HG02588 (cell line): Measurements from ENCODE around the gene RHBDD1.
A peak's percentile ranks its signal among the peaks of the same experiment; 100 is the strongest.
"Not testable (repeated sequence)": the region's sequence is repeated elsewhere in the genome, so short reads cannot be mapped to it uniquely, and the experiment has no call there.

Source experiments
- ATAC-seq: cut with Tn5 transposase; IDR thresholded peaks from one replicate; pipeline ENCODE4 v1.9.1; 2021; ENCODE audit warnings: mild to moderate bottlenecking, moderate library complexity; ENCODE audit not compliant: unreplicated experiment

Gene RHBDD1

DNA sequence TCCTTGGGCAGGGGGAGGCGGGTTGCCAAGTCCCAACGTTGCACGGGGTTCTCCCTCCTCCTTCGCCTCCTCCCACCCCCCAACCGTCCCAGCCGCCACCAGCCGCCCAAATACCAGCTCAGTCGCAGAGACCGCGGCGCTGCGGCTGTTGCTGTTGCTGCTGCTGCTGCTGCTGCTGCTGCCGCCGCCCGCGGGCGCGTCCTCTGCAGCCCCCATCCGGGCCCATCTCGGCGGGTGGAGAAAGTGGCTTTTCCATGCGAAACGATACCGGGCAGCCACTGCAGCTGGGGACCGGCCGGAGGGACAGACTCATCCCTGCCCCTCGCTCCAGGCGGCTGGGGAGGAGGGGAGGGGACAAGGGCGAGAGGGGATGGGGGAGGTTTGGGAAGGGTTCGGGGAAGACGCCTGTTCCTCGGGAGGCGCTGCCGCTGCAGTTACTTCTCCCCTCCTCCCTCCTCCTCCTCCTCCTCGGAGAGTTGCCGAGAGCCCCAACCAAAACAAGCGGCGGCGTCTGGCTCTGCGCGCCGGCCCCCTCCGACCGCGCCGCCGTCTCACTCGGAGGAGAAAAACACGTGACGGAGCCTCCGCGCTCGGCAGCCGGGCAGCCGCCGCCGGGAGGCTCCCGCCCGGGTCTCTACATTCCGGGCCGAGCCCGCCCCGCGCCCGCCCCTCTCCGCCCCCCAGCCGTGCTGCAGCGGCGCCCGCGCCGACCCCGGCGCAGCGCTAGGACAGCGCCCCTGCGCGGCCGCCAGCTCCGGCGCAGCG is 36.5 kb upstream of the RHBDD1 start, which contains the start of gene IRS1:
Gene IRS1, minus strand, starts transcription at position 610 of the 765 bp plus-strand sequence. CDS start 1,082 bp downstream, outside the sequence.
- peak; percentile 39 for ATAC-seq

DNA sequence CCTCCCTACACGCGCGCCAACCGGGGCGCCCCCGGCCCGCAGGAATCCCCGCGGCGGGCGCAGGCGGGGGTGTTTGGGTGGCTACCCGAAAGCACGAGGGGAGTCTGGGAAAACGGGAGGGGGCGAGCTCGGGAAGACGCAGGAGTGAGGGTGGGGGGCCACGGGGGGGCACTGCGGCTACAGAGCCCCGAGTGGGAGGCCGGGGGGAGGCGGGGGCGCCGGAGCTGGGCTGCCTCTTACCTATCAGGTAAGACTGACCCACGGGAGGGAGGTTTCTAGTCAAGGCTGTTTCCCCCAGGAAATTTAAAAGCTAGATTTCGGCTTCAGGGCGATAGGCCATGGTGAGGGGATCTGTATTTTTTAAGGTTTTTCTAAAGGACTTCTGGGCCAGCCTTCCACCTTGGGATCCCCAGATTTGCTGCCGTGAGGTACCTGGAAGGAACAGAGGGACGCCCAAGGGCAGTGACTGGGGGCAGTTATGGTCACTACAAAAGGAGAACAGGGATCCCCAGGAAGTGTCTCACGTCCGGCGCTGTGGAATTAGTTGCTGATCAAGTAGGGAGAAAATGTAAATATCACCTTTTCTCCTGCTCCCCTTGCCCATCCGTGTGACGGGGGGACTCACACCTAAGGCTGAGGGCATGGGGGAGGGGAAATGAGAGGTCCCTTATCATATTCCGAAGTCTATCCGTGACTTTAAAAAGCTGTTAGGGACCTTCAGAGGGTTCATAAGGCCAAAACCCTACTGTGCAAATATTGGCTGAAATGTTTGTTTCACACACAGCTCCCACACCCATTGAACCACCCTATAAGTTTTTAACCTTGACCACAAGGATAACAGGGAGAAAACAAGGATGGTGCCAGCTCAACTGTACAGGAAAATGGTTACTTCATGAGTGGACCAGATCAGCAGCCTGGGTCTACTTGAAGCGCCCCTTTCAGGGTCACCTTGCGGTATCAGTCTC is 35.6 kb upstream of the RHBDD1 start:
- no peak for ATAC-seq

DNA sequence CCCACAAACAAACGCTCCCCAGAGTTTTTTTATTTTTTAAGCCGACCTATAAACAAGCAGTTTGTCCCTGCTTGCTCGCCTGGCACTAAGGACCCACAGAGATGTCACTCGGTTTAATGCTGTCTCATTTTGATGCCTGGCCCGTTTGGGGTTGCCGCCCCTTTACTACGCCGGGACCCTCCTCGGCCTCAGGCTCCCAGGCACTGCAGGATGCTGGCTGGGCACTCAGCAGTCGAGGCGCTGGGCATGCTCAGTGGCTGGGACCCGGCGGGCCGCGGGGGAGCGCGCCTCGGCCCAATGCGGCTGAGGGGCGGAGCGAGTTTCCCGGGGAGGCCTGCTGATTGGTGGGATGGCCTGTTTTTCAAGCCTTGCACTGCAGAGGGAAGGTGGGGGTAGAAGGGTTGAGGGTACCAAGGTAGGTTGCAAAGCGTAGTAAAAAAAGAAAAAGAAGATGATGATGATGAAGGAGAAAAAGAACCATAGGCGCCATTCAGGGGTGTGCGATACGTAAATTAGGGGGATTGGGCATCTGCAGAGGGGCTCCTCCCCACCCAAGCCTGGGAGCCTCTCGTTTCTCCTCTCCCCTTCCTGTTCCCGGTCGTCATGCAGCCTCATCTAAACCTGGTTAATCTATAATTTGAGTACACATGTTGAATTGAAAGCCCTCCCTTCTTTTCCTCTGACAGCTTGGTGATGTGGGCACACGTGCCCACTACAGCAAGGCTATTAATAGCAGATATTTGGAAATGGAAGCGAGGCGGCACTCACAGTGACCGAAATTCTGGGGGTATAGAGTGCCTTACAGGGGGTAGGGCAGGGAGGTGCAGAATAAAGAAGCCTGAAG is 34.7 kb upstream of the RHBDD1 start:
- ATAC-seq, result peak; percentile 81

DNA sequence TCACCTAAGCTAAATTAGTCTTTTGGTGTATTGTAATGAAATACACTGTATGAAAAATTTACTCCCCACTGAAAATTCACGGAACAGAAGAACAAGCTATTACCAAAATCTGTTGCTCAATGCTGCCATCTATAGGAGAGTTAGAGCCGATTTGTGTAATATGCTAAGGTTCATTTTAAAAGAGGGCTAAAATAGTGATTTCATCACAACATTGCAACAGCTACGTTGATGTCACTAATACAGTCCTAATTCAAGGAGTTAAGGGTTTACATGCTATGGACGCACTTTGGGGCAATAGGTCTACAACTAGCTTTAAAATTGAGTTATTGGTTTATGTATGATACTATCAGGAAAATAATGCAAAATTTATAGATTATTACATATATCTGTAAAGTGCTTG is 33.3 kb upstream of the RHBDD1 start:
- ATAC-seq, result no peak

DNA sequence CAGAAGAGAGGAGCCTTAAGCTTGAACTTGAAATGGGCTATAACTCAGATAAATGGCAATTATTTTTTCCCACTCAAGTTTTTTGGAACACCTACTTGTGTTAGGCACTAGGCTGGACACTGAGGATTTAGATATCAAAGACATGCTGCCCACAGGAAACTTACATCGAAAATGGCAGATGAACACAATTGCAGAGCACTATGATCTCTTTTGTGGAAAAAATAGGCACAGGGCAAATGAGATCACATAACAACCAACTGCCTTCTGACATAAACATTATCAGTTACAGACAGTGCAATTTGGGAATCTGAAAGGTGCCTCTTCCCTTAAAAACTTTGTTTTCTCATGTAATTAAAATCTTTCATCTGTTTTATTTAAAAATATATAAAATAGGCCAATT is 32.4 kb upstream of the RHBDD1 start:
- ATAC-seq, result no peak

DNA sequence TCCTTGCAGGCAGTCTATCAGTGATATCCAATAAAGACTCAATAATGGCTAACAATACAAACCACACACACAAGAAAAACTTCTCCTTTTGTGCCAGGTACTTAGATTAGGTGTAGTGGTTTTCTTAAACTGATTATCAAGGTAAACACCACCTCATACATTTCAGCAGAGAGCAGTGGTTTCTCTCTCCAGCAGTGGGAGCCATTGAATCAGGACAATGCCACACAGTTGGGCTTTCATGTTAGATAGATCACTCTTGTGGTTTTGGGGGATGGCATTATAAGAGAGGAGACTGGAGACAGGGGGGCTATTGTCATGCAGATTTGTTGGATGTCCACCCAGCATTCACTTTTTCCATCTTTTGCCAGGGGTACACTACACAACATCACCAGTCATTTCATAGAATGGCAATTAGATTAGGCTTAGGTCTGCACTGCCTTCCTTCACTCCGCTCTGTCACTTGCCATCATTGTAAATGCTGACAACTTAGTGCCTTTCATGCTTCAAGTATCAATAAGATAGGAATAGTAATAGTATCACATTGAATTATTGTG is 22.6 kb upstream of the RHBDD1 start:
- ATAC-seq, result no peak

DNA sequence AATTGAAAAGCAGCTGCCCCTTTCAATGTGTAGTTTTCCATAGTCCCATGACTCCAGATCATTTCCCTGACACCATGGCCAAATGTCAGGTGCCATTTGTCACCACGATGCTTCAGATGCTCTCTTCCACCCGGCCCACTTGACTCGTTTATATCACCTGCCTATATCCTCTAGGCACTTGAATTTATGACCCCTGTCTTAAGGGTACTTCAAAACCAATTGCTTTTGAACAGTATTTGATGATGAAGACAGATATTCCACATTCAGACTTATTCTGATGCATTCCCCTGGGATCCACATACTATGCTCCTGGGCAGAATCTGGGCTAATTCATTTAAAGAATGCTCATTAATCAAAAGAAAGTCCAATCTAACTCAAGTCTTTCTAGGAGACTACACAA is 16.9 kb upstream of the RHBDD1 start:
- ATAC-seq, result no peak

DNA sequence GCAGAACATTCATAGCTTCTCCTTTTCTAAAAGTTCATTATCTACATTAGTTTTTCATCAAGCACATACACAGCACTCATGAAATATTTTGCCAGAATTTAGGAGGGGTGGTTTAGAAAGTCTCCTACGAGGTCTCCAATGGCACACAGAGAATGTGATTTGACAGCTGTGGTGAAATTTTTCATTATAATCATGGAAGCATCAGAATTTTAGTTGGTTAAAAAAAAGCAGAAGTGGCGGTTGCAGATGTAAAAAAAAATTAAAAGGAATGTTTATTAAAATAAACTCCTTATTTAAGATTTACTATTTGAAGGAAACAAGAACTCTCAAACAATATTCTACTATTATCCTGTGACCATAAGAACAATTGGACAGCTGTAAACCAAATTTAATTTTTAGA is 10.8 kb upstream of the RHBDD1 start:
- no peak for ATAC-seq

DNA sequence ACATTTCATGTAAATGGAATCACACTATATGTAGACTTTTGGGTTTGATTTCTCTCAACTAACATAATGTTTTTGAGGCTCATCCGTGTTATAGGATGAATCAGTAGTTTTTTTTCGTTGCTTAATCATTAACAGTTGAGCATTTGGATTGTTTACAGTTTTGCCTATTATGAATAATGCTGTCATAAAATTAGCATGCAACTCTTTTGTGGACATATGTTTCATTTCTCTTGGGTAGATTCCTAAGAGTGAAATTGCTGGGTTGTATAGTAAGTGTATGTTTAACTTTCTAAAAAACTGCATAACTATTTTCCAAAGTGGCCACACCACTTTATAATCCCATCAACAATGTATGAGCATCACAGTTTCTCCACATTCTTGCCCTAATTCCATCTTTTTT is 7.7 kb upstream of the RHBDD1 start:
- no peak for ATAC-seq

DNA sequence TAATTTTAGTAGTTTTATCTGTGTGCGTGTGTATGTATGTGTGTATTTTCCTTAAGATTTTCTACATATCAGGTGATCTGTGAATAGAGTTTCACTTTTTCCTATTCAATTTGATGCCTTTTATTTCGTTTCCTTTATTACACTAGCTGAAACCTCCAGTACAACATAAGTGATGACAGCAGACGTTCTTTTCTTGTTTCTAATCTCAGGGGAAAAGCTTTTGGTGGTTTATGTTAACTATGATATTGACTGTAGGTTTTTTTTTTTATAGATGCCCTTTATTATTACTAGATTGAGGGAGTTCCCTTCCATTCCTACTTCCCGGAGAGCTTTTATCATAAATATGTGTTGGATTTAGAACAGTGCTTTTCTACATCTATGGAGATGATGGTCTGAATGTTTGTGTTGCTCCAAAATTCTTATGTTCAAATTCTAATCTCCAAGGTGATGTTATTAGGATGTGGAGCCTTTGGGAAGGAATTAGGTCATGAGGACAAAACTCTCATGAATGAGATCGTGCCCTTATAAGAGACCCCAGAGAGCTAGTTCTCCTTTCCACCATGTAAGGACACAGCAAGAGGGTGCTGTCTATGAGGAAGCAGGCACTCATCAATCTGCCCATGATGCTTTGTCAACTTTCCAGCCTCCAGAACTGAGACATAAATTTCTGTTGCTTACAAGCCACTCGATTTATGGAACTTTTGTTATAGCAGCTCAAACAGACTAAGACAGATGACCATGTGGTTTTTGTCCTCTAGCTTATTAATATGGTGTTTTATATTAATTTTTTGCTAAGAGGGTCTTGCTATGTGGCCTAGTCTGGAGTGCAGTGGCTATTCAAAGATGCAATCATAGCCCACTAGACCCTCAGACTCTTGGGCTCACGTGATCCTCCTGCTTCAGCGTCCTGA is 5.9 kb upstream of the RHBDD1 start:
- no peak for ATAC-seq

DNA sequence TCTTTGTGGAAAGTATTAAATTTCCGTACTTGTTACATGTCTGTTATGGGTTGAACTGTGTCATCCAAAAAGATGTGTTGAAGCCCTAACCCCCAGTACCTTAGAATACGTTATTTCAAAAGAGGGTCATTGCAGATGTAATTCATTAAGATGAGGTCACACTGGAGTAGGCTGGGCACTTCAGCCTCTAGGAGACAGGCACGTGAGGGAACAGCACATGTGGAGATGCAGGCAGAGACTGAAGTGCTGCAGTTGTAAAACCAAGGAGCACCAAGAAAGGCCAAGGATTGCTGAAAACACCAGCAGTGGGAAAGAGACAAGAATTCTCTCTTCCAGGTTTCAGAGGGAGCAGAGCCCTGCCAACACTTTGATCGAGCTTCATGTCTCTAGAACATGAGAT is 4.6 kb upstream of the RHBDD1 start:
- ATAC-seq, result no peak

DNA sequence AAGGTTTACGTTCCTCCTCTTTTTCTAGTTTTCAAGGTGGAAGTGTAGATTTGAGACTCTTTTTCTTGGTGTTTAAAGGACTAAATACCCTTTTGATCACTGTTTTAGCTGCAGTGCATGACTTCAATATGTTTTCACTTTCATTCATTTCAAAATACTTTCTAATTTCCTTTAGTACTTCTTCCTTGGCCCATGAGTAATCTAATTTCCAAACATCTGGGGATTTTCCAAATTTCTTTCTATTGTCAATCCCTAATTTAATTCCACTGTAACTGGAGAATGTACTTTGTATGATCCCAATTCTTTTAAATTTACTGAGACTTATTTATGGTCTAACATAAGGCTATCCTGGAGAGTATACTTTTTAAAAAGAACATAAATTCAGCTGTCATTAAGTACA is 3.8 kb upstream of the RHBDD1 start:
- ATAC-seq, result no peak

DNA sequence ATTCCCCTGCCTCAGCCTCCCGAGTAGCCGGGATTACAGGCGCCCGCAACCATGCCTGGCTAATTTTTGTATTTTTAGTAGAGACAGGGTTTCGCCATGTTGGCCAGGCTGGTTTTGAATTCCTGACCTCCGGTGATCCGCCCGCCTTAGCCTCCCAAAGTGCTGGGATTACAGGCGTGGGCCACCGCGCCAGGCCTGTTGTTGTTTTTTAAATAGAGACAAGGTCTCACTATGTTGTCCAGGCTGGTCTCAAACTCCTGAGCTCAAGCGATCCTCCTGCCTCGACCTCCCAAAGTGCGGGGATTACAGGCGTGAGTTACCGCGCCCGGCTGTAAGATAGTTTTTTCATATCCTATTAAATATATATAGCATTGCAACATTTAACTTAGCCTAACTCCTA is 974 bp upstream of the RHBDD1 start:
- not testable (repeated sequence) for ATAC-seq

DNA sequence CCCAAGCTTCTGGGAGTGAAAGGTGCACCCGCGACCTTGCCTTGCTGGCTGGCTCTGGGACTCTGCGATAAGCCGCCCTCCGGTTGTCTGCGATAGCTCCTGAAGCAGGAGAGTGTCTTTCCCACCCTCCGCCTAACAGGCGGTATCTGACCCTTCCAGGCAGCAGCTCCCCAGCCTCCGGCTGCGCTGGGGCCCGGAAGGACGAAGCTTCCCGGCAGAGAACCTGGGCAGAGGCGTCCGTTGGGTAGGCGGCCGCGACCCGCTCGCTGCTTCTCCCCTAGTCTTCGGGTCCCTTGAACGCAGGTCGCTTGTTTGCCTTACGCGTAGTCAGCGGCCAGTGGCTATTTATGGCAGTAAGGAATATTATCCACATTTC is 446 bp upstream of the RHBDD1 start:
- ATAC-seq, result peak; percentile 21

DNA sequence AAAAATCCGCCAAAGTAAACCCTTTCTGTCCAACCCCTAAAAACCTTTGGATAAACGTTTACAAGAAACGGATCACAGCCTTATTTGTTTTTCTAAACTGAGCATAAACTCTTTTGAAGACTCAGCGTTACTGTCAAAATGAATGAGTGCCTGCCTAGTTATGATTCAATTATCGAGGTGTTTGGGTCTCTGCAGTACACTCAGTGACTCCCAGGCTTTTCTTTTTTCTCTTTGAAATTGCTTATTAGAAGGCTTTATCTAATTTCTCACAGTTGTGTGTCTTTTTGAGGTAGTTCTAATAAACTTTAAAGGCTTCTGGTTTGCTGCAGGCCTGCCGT is 663 bp downstream of the RHBDD1 start:
- ATAC-seq, result peak; percentile 2

DNA sequence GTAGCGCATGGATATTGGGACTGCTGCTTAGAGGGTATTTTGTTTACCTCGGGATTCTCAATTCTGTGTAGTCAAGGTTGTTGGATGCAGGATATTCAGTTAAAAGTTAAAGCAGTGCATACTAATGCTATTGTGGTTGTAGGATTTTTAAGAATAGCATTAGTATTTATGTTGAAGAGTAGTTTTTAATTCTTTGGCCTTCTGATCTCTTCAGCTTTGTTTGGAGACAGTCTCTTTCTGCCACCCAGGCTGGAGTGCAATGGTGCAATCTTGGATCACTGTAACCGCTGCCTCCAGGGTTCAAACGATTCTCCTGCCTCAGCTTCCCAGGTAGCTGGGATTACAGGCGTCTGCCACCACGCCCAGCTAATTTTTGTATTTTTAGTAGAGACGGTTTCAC is 1.5 kb downstream of the RHBDD1 start:
- no peak for ATAC-seq

DNA sequence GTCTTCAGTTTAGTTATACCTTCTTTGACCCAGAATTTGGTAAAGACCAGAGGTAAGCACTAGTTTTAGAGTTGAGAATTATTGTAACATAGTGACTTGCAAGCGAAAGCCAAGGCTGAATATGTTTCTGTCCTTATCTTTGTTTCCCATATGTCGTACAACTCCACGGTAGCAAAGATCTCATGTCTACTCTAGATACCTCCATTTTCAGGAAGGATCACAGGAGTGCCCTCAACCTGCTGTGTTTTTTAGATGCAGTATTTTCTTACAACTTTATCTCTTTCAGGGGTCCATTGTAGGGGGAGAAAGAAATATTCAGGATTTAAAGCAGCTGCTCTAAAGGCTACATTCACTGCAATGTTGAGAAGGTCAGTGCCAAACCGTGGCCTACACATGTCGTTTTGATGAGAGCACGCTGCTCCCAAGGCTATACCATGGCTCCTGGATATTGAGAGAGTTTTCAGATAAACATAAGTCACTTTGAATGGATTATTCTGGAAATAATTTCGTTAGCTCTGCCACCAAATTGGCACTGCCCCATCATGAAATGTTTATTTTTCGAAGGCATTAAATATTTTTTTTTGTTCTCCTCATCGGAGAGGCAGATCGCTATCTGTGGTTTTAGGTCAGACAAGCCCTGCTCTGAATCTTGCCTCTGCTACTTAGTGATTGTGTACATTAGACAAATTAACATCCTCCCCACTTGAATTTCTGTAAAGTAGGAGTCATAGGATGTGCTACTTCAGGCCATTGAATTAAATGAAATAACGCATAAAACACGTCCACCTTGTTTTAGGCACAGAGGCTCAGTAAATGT is 2.1 kb downstream of the RHBDD1 start:
- no peak for ATAC-seq

DNA sequence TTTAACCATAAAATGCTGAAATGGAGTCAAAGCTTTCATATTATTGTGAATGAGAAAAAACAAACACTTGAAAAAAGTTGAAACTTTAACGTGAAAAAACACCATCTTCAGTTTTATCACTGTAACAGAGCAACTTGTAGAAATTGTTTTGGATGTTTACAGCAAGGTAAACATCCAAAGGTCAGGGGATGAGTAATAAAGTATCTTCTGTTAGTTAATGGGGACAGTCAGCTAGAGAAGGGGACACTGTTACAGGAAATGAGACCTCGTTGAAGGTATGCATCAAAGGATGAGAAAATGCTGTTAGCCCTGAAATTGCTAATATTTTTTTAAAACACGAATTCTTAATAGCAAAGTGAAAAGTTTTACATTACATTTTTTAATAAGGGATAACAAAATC is 2.9 kb downstream of the RHBDD1 start:
- no peak for ATAC-seq

DNA sequence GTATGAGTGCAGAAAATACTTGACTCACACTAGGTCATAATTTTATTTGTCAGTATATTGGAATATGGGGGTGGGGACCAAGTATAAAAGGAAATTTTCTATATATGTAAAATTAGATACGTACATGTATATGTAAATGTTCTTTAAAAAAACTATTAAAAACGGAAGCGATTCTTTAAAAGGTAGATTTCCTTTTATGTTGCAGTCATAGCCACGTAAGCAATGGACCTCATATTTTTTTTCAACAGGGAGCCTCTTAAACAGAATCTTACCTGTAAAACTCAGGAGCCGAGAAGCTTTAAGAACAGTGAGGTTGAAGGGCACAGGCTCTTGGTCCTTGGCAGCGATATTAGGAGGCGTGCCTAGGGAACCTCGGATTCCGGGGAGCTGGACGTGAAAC is 3.3 kb downstream of the RHBDD1 start:
- no peak for ATAC-seq
